Right cardiac atrium (tissue), 5 donors: ENCODE measurements around the gene TTLL11. TPM values are rescaled to one million over a fixed set of nuclear protein-coding genes. Genes with fewer than 3 reads are reported as not detected.
A peak's percentile ranks its signal among the peaks of the same experiment; 100 is the strongest.
"Not testable (repeated sequence)": the region's sequence is repeated elsewhere in the genome, so short reads cannot be mapped to it uniquely, and the experiment has no call there.

Experiments
- ATAC-seq, 2 donors: fragments of 200-7000 bp; cut with Tn5 transposase; one replicate each; pipeline versions ENCODE4 v1.8.0 to v1.9.1; 2020; ENCODE audit warnings: moderate library complexity in 2 of 2, mild to moderate bottlenecking in 1 of 2
- DNase-seq, 3 donors: peaks; one replicate each; pipeline ENCODE4 v3.0.0-alpha.2; 2020
- H3K27ac ChIP-seq: one replicate; pipeline ENCODE4 v1.5.1; 2013; ENCODE audit warnings: mild to moderate bottlenecking, low read length, control low read depth, moderate library complexity
- H3K27me3 ChIP-seq: one replicate; pipeline ENCODE4 v1.6.1; 2013; ENCODE audit not compliant: control insufficient read depth, insufficient read depth
- H3K4me1 ChIP-seq: one replicate; pipeline ENCODE4 v1.6.1; 2013; ENCODE audit warnings: low read length; ENCODE audit not compliant: control insufficient read depth, insufficient read depth
- H3K4me3 ChIP-seq: one replicate; pipeline ENCODE4 v1.5.1; 2013; ENCODE audit warnings: low read length, control low read depth
- H3K9me3 ChIP-seq: one replicate; pipeline ENCODE4 v1.6.1; 2013; ENCODE audit warnings: low read length; ENCODE audit not compliant: control insufficient read depth
- WGBS: extraction: QIAGEN DNeasy Blood & Tissue Kit; methylation state at CpG from one replicate; pipeline ENCODE4 v1.1.7; 2013; 5-methylcytosine and 5-hydroxymethylcytosine counted together
- intact Hi-C, 4 donors: fragments of 100-400 bp; cut with DNase I; formaldehyde crosslinking; loops; one replicate each; pipeline versions ENCODE4 v1.11.0 to v1.14.0; 2022 to 2023
- polyA plus RNA-seq: library from polyadenylated mRNA; stranded (reverse); fragments of 200-250 nt; gene quantifications from one replicate; pipeline ENCODE4 v1.2.3, GENCODE V29; 2013
- total RNA-seq, 4 donors: library from RNA; stranded (reverse); fragmentation: NEBNext Ultra II Directional; extraction: Animal tissue kit (Norgen Biotek cat#: 25700); gene quantifications; one replicate each; pipeline ENCODE4 v1.2.1, GENCODE V29; 2021
- donor health status: healthy with polysubstance abuse.
- donor health status: DM: no; HTN: yes; CAD: no.
- donor health status: DM: no; HTN: no; CAD: no.
- donor health status: DM: no; HTN: yes; CAD: no; lungs with severe emphysema.
- donor health status: DM: yes; HTN: yes; CAD: no.

The TTLL11 gene
- total and polyA plus RNA-seq, 5 donors, result 3.4 to 8.6 (median 5.7) TPM

GRCh38 chr9:122117241-122117640 is 24.1 kb upstream of the TTLL11 start:
- H3K27me3 ChIP-seq, intact Hi-C loops, ATAC-seq, H3K27ac ChIP-seq, DNase-seq, H3K9me3 ChIP-seq, H3K4me3 ChIP-seq, H3K4me1 ChIP-seq: not testable (repeated sequence)
- WGBS, result 78% methylated on average over 9 of the region's 9 CpGs

- ATAC-seq (no peak), DNase-seq (no peak)
- Histone ChIP-seq H3K27ac (no peak overlapping the region), H3K27me3 (no peaks in the 10 kb centered on the region), H3K4me3 (no peak overlapping the region), H3K9me3 (no peaks in the 10 kb centered on the region), H3K4me1 (no peaks in the 10 kb centered on the region)
- intact Hi-C loops, result no loop called here
- WGBS, result 90% methylated on average over 10 of the region's 10 CpGs
These were observed 23.5 kb upstream of the TTLL11 start for GRCh38 chr9:122116448-122117173.

DNA sequence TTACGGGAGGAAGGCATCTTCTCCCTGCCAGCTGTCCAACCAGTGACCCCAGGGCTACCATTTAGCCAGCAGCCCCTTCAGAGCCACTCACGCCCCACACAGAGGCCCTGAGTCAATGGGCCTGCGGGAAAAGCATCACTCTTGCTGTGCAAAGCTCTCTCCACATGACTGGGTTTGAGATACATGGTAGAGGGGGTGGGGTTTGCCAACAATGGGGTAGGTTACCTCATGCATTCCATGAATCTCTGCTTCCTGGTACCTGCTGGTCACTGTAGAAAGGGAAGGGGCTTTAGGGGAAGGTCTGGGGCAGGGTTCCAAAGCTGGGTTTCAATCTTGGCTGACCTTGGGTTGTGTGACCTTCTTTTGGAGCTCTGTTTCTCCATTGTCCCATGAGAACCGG is 22.9 kb upstream of the TTLL11 start:
- intact Hi-C loops, result no loop called here
- no peaks in the 10 kb centered on the region for H3K4me1 ChIP-seq
- no peak overlapping the region for H3K4me3 ChIP-seq
- ATAC-seq, result no peak
- no peaks in the 10 kb centered on the region for H3K9me3 ChIP-seq
- H3K27me3 ChIP-seq, result no peaks in the 10 kb centered on the region
- 71% methylated on average over 4 of the region's 4 CpGs for WGBS
- no peak overlapping the region for H3K27ac ChIP-seq
- no peak for DNase-seq

- DNase-seq (no peak), ATAC-seq (no peak)
- H3K27ac ChIP-seq, result no peak overlapping the region
- H3K27me3 ChIP-seq, result no peaks in the 10 kb centered on the region
- H3K4me3 ChIP-seq, result no peak overlapping the region
- 74% methylated on average over 12 of the region's 12 CpGs for WGBS
- H3K9me3 ChIP-seq, result no peaks in the 10 kb centered on the region
- intact Hi-C loops, result no loop called here
- no peaks in the 10 kb centered on the region for H3K4me1 ChIP-seq
These were observed 22.3 kb upstream of the TTLL11 start for GRCh38 chr9:122115176-122116035.

DNA sequence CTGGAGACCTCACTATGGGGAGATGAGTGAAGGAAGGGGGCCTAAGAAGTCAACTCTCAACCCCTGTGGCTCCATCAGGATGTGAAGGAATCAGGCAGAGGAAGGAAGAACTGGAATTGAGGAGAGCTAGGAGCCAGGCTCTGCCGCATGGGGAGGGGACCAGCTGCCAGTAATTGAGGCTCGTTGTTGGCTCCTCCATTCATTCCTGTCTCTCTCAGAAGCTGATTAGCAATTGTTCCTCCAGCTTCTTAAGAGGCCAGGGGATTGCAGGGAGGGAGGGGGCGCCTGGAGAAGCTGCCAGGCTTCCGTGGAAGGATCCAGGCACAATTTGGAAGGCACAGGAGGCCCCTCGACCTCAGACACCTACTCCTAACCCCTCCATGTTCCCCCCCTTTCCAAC is 20.5 kb upstream of the TTLL11 start:
- H3K9me3 ChIP-seq, result no peaks in the 10 kb centered on the region
- 39% methylated on average over 5 of the region's 5 CpGs for WGBS
- no peak overlapping the region for H3K4me3 ChIP-seq
- H3K27ac ChIP-seq, result no peak overlapping the region
- no peaks in the 10 kb centered on the region for H3K4me1 ChIP-seq
- intact Hi-C loops, result no loop called here
- no peaks in the 10 kb centered on the region for H3K27me3 ChIP-seq
- ATAC-seq (no peak), DNase-seq (no peak)

GRCh38 chr9:122112238-122112637 is 19.1 kb upstream of the TTLL11 start:
- Histone ChIP-seq H3K4me3 (no peak overlapping the region), H3K4me1 (no peaks in the 10 kb centered on the region), H3K27ac (no peak overlapping the region), H3K9me3 (no peaks in the 10 kb centered on the region), H3K27me3 (no peaks in the 10 kb centered on the region)
- 93% methylated on average over 6 of the region's 6 CpGs for whole genome bisulfite sequencing
- DNase-seq (no peak), ATAC-seq (no peak)
- intact Hi-C loops, result no loop called here

- H3K27ac ChIP-seq, result no peak overlapping the region
- 89% methylated on average over 9 of the region's 9 CpGs for WGBS
- intact Hi-C loops, result no loop called here
- no peaks in the 10 kb centered on the region for H3K27me3 ChIP-seq
- no peak overlapping the region for H3K4me3 ChIP-seq
- DNase-seq (no peak), ATAC-seq (no peak)
- H3K4me1 ChIP-seq, result no peaks in the 10 kb centered on the region
- no peaks in the 10 kb centered on the region for H3K9me3 ChIP-seq
These were observed 18.4 kb upstream of the TTLL11 start for GRCh38 chr9:122111413-122112085.

DNA sequence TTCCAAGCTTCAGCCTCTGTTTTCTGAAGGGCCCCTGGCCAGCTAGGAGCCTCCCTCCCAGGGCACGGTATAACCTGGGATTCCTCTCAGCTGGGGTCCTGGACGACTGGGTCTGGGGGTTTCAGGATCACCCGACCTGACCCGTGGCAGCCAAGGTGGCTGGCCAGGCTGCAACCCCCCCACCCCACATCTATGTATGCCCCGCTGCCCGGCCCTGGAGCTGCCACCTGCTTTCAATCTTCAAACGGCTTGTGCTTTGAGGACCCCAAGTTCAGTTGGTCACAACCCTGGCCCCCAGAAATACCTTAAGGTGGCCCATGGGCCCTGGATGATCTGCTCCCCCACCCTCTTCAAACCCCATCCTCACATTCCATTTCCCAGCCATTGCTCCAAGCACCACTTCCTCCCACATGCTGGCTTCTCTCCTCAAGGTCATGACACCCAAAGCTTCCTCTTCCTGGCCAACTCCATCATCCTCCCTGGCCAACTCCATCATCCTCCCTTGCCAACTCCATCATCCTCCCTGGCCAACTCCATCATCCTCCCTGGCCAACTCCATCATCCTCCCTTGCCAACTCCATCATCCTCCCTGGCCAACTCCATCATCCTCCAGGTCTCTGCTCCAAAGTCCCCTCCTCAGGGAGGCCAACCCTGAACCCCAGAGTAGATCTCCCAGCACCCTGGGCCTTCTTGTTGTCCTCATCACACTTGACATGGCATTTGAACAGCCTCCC is 17.2 kb upstream of the TTLL11 start:
- intact Hi-C loops, result no loop called here
- DNase-seq (no peak), ATAC-seq (no peak)
- H3K27me3 ChIP-seq, result no peaks in the 10 kb centered on the region
- H3K4me3 ChIP-seq, result no peak overlapping the region
- 91% methylated on average over 7 of the region's 7 CpGs for whole genome bisulfite sequencing
- no peaks in the 10 kb centered on the region for H3K9me3 ChIP-seq
- no peak overlapping the region for H3K27ac ChIP-seq
- no peaks in the 10 kb centered on the region for H3K4me1 ChIP-seq

GRCh38 chr9:122109035-122109813 is 16.1 kb upstream of the TTLL11 start:
- 79% methylated on average over 3 of the region's 3 CpGs for WGBS
- Histone ChIP-seq H3K27me3 (no peaks in the 10 kb centered on the region), H3K9me3 (no peaks in the 10 kb centered on the region), H3K4me1 (no peaks in the 10 kb centered on the region), H3K4me3 (no peak overlapping the region), H3K27ac (no peak overlapping the region)
- DNase-seq, result no peak
- ATAC-seq, result no peak
- intact Hi-C loops, result no loop called here

GRCh38 chr9:122107291-122107805 is 14.2 kb upstream of the TTLL11 start:
- H3K27ac ChIP-seq, result peak overlapping the region; percentile 49
- DNase-seq, result peak; percentile 35 to 74 (median 71)
- no peak overlapping the region for H3K4me3 ChIP-seq
- H3K4me1 ChIP-seq, result no peaks in the 10 kb centered on the region
- intact Hi-C loops, result no loop called here
- H3K27me3 ChIP-seq, result no peaks in the 10 kb centered on the region
- ATAC-seq, result peak; percentile 85 to 86
- WGBS, result 52% methylated on average over 7 of the region's 7 CpGs
- no peaks in the 10 kb centered on the region for H3K9me3 ChIP-seq
